ENCODE results near the gene AXIN1.

GRCh38 chr16:291539-291938, 61.0 kb downstream of the AXIN1 start:
- TF ChIP-seq JUN (IDR thresholded peaks at IDR 0.05; ENCODE audit: borderline replicate concordance, insufficient read depth, insufficient read length, low read depth) (no peak), MYC (IDR thresholded peaks at IDR 0.05; ENCODE audit: low read depth, low read length) (no peak), CTCF (IDR thresholded peaks at IDR 0.05; ENCODE audit: extremely low read depth in 1 of 2, insufficient read depth in 1 of 2, low read depth in 1 of 2, low read length in 2 of 2) (no peak), POLR2AphosphoS5 (IDR thresholded peaks at IDR 0.05; ENCODE audit: insufficient read depth, low read depth, low read length) (no peak), POLR2A (IDR thresholded peaks at IDR 0.05; ENCODE audit: low read depth, low read length) (no peak), EZH2 (IDR thresholded peaks at IDR 0.05; ENCODE audit: borderline replicate concordance, low read depth, low read length, severe bottlenecking) (no peak)

Data from endothelial cell of umbilical vein (primary cell).